ENCODE results near the gene MACROD2. TPM values are rescaled to one million over a fixed set of nuclear protein-coding genes. Genes with fewer than 3 reads are reported as not detected.
"Not testable (repeated sequence)": the region's sequence is repeated elsewhere in the genome, so short reads cannot be mapped to it uniquely, and the experiment has no call there.

Gene MACROD2
- total RNA-seq, 4 donors from 2014 or later = 12.6 to 60.3 (median 18.9) TPM

DNA sequence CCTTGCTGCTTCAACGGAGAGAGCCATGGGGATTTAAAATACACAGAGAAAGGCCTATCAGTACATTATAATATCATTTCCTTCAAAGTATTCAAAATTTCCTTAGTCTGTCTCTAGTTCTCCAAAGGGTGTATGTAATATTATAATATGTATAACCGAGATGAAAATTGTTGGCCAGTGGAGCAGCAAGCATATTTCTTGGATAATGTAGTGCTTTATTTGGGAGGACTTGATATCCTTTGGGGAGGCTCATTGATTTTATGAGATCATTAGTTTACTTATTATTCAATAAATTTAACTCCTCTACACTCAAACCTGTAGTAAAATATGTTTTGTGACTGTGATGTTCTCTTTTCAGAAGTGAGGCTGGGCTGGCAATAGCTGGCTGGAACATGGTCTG is 1145.0 kb downstream of the MACROD2 start:
- no peaks in the 10 kb centered on the region for H3K4me1 ChIP-seq
- no peak for DNase-seq (ENCODE audit: low spot score in 2 of 2)
- TF ChIP-seq, protein P1, sequence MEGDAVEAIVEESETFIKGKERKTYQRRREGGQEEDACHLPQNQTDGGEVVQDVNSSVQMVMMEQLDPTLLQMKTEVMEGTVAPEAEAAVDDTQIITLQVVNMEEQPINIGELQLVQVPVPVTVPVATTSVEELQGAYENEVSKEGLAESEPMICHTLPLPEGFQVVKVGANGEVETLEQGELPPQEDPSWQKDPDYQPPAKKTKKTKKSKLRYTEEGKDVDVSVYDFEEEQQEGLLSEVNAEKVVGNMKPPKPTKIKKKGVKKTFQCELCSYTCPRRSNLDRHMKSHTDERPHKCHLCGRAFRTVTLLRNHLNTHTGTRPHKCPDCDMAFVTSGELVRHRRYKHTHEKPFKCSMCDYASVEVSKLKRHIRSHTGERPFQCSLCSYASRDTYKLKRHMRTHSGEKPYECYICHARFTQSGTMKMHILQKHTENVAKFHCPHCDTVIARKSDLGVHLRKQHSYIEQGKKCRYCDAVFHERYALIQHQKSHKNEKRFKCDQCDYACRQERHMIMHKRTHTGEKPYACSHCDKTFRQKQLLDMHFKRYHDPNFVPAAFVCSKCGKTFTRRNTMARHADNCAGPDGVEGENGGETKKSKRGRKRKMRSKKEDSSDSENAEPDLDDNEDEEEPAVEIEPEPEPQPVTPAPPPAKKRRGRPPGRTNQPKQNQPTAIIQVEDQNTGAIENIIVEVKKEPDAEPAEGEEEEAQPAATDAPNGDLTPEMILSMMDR (IDR thresholded peaks at IDR 0.05) = no peak
- TF ChIP-seq POLR2AphosphoS5 (IDR thresholded peaks at IDR 0.05) (no peak), EP300 (IDR thresholded peaks at IDR 0.05) (no peak), POLR2A (IDR thresholded peaks at IDR 0.05) (no peak)
- no peak overlapping the region for H3K4me3 ChIP-seq
- H3K36me3 ChIP-seq = no peaks in the 10 kb centered on the region
- H3K27ac ChIP-seq = no peak overlapping the region
- H3K9me3 ChIP-seq = no peaks in the 10 kb centered on the region
- H3K27me3 ChIP-seq = no peaks in the 10 kb centered on the region
- WGBS = 77% methylated on average over 2 of the region's 2 CpGs

DNA sequence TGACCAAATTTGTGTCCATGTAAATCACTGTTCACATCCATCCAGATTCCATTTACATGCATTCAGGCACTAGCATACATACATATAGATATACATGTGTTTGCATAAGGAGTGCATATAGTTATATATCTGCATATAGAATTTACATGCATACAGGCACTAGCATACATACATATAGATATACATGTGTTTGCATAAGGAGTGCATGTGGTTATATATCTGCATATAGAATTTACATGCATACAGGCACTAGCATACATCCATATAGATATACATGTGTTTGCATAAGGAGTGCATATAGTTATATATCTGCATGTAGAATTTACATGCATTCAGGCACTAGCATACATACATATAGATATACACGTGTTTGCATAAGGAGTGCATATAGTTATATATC is 1145.6 kb downstream of the MACROD2 start:
- not testable (repeated sequence) for DNase-seq (ENCODE audit: low spot score in 2 of 2); H3K9me3 ChIP-seq; H3K4me1 ChIP-seq; H3K36me3 ChIP-seq; H3K27me3 ChIP-seq; H3K27ac ChIP-seq; H3K4me3 ChIP-seq
- WGBS = 89% methylated on average over 1 of the region's 1 CpG

DNA sequence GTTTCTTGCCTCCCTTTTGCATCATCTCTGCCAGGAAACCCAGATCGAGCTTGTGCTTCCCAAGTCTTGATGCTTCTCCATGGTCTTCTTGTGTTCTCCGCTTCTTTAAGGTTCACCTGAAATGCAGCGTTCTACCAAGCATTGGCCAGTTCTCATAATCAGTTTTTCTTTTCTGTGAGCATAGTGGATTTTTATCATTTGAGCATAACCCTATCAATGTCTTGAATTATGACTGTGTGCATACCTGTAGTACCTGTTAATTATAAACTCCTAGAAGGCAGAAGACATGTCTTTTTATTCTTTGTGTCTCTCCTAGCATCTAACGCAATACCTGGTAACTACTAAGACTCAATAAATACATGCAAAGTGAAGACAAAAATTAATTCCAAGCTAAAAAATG is 1146.5 kb downstream of the MACROD2 start:
- H3K4me1 ChIP-seq = no peaks in the 10 kb centered on the region

DNA sequence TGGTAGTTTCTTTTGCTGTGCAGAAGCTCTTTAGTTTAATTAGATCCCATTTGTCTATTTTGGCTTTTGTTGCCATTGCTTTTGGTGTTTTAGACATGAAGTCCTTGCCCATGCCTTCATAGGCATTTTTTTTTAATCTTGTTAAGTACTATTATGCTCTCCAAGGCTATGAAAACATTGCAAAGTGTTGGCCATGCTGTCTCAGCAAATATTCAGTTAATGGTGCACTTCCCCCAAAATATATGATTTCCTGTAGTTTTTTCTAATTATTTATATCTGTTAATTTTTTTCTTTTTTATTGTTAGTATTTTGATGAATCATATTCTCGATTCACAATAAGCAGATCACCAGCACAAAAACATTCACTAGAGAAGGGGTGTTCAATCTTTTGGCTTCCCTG is 1148.2 kb downstream of the MACROD2 start:
- WGBS = 94% methylated on average over 1 of the region's 1 CpG
- Histone ChIP-seq H3K36me3 (no peaks in the 10 kb centered on the region), H3K4me3 (no peak overlapping the region), H3K27ac (no peak overlapping the region), H3K9me3 (no peaks in the 10 kb centered on the region), H3K27me3 (no peaks in the 10 kb centered on the region), H3K4me1 (no peaks in the 10 kb centered on the region)
- DNase-seq (ENCODE audit: low spot score in 2 of 2) = no peak
- TF ChIP-seq, protein P1 (IDR thresholded peaks at IDR 0.05) = no peak
- TF ChIP-seq POLR2AphosphoS5 (IDR thresholded peaks at IDR 0.05) (no peak), POLR2A (IDR thresholded peaks at IDR 0.05) (no peak), EP300 (IDR thresholded peaks at IDR 0.05) (no peak)

More for the DNA sequence above, 1146.5 kb downstream of the MACROD2 start:
- no peak for DNase-seq (ENCODE audit: low spot score in 2 of 2)
- no peaks in the 10 kb centered on the region for H3K9me3 ChIP-seq
- no peaks in the 10 kb centered on the region for H3K36me3 ChIP-seq
- no peak for TF ChIP-seq POLR2A (IDR thresholded peaks at IDR 0.05)
- TF ChIP-seq POLR2AphosphoS5 (IDR thresholded peaks at IDR 0.05) = no peak
- TF ChIP-seq, protein P1 (IDR thresholded peaks at IDR 0.05) = no peak
- TF ChIP-seq EP300 (IDR thresholded peaks at IDR 0.05) = no peak
- WGBS = 76% methylated on average over 4 of the region's 4 CpGs
- no peak overlapping the region for H3K4me3 ChIP-seq
- no peak overlapping the region for H3K27ac ChIP-seq
- H3K27me3 ChIP-seq = no peaks in the 10 kb centered on the region

DNA sequence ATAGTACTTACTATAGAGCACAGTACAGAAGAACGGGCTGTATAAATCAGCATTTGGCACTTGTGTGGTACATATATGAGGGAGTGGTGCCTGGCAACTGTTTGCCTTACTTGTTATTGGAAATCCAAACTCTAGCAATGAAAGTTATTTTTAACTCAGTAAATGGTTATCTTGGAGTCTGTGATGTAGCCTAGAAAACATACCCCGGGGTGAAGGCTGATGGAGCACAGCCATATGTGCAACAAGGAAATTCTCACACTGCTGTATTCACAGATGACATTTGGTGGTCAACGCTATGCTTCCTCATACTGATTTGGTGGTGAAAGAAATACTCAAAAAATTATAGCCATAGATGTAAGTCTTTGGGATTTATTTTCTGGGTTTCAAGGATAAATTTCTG is 1149.6 kb downstream of the MACROD2 start:
- H3K4me1 ChIP-seq = no peaks in the 10 kb centered on the region
- H3K27ac ChIP-seq = no peak overlapping the region
- no peak overlapping the region for H3K4me3 ChIP-seq
- no peak for DNase-seq (ENCODE audit: low spot score in 2 of 2)
- H3K27me3 ChIP-seq = no peaks in the 10 kb centered on the region
- 28% methylated on average over 3 of the region's 3 CpGs for WGBS
- no peaks in the 10 kb centered on the region for H3K9me3 ChIP-seq
- TF ChIP-seq, protein P1 (IDR thresholded peaks at IDR 0.05) = no peak
- TF ChIP-seq POLR2A (IDR thresholded peaks at IDR 0.05) (no peak), EP300 (IDR thresholded peaks at IDR 0.05) (no peak), POLR2AphosphoS5 (IDR thresholded peaks at IDR 0.05) (no peak)
- H3K36me3 ChIP-seq = no peaks in the 10 kb centered on the region

DNA sequence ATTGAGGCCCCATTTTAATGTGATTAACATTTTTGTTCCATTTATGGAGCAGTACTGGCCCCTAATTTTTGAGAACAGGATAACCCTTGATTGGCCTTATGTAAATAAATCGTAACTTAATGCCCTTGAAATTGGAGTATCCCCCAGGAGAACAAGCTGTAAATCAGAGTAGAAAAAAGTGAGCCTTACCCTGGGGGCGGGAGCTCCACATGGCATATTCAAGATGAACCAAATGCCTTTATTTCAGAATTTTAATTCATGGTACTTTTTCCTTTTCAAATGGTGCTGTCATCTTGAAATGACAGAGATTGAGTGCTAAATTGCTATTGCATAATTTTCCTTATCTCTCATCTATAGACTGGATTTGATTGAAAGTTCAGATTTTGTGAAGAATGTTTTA is 1151.6 kb downstream of the MACROD2 start:
- H3K4me1 ChIP-seq = no peaks in the 10 kb centered on the region
- H3K27me3 ChIP-seq = no peaks in the 10 kb centered on the region
- no peak for DNase-seq (ENCODE audit: low spot score in 2 of 2)
- no peaks in the 10 kb centered on the region for H3K9me3 ChIP-seq
- 74% methylated on average over 2 of the region's 2 CpGs for WGBS
- no peak overlapping the region for H3K4me3 ChIP-seq
- H3K36me3 ChIP-seq = no peaks in the 10 kb centered on the region
- H3K27ac ChIP-seq = no peak overlapping the region
- TF ChIP-seq EP300 (IDR thresholded peaks at IDR 0.05) = no peak
- no peak for TF ChIP-seq POLR2AphosphoS5 (IDR thresholded peaks at IDR 0.05)
- TF ChIP-seq, protein P1 (IDR thresholded peaks at IDR 0.05) = no peak
- no peak for TF ChIP-seq POLR2A (IDR thresholded peaks at IDR 0.05)

All from suprapubic skin (tissue), 4 donors.